GM10847 (cell line): ENCODE results near the gene POLR1C.

Experiments
- POLR2A ChIP-seq: IDR thresholded peaks from 2 replicates; pipeline ENCODE4 v1.6.1; 2011; ENCODE audit not compliant: insufficient read length; ENCODE audit errors: extremely low read depth

Gene POLR1C

DNA sequence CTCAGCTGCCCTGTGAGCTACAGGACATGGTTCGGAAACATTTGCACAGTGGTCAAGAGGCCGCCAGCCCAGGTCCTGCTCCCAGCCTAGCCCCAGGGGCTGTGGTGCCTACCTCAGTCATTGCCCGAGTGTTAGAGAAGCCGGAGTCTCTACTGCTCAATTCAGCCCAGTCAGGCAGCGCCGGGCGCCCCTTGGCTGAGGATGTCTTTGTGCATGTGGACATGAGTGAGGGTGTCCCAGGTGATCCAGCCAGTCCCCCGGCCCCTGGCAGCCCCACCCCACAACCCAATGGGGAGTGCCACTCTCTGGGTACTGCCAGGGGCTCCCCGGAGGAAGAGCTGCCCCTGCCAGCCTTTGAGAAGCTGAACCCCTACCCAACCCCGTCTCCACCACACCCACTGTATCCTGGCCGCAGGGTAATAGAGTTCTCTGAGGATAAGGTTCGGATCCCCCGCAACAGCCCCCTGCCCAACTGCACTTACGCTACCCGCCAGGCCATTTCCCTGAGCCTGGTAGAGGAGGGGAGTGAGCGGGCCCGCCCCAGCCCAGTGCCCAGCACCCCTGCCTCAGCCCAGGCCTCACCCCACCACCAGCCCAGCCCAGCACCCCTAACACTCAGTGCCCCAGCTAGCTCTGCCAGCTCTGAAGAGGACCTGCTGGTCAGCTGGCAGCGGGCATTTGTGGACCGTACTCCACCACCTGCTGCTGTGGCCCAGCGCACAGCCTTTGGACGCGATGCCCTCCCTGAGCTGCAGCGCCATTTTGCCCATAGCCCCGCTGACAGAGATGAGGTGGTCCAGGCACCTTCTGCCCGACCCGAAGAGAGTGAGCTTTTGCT lies 11.9 kb upstream of the POLR1C start:
- TF ChIP-seq POLR2A, result no peak

DNA sequence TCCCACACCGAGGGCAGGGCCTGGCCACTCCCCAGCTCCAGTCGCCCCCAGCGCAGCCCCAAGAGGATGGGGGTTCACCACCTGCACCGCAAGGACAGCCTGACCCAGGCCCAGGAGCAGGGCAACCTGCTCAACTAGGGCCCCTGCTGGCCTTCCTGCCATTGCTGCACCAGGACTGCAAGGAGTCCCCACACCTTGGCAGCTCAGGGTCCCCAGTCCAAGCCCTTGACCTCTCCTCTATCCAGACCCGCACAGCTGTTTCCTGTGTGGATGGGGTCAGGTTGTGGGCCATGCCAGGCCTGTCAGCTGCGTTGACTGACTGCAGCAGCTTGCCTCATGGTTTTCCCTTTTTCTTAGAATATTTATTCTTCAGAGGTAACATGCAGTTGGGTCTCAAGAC lies 11.2 kb upstream of the POLR1C start:
- TF ChIP-seq POLR2A, result no peak

DNA sequence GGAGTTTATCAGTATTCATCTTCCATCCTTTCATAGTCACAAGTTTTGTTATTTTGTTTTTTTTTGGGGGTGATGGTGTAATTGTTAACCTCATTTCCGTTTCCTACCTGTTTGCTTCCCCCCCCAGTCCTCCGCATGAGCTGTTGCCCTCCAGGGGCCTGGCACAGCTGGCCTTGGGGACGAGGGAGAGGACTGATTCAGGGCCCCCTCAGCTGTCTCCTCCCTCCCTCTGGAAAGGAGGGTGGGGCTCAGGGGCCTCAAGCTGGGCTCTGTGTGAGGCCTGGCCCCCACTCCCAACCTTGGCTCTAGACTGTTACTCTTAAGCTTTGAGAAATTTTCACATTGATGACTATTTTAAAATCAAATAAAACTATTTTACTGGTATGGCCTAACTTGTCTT lies 10.7 kb upstream of the POLR1C start:
- no peak for TF ChIP-seq POLR2A

DNA sequence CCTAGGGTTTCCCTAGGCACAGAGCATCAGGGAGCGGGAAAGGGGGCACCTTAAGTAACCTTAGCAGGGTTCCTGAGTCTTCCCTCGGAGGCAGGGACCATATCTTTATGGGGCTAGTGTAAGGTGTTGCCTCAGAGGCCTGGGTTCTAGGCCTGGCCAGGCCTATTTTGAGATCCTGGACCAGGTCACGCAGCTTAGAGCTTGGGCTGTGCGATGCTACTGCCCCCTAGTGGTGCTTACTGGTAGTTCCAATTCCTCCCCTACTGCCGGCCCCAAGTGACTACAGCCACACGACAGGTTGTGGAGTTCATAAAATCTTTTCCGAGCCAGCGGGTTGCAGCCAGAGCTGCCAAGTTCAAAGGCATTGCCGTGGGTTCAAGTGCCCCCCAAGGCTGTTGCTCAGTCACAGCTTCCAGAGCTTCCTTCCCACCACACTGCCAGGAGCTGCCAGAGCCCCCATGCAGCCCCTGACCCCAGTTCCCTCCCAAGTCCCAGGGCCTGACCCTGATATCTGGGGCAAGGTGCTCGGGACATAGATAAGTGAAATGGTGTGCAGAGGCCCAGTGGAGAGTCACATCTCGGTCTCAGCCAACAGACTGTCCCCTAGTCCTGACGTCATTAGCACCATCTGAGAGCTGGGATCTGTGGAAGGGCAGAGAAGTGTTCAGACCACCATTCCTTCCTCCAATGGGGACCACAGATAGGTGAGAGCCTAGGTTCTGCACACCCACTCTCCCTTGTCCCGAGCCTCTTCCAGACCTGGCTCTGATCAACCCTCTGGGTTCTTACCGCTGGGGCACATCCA lies 10.0 kb upstream of the POLR1C start:
- no peak for TF ChIP-seq POLR2A

DNA sequence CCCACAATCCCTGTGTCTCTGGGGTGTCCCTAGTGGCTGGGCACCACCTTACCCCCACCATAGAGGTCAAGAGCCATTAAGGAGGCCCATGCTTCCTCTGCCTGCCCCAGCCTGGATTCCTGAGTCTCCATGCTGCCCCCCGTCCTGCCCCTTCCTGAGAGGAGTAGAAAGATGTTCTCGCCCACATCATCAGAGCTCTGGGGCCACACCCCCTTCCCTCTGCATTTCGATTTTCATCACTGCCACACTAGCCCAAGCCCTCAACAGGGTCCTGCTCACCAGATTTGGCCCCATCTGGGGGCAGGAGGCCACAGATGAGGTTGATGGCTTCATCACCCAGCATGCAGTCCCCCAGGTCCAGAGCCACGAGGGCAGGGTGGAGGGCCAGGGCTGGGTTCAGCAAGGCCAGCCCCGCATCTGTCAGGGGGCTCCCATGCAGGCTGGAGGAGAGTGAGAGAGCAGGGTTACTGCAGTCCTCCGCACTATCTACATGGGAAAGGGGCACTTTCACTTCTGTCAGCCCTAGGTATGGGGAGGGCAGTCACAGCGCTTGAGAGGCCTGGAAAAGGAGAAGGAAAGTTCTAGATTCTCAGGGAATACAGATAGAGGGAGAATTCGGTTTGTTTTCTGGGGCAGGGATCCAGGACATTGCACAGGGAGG lies 8.3 kb upstream of the POLR1C start:
- TF ChIP-seq POLR2A, result no peak

DNA sequence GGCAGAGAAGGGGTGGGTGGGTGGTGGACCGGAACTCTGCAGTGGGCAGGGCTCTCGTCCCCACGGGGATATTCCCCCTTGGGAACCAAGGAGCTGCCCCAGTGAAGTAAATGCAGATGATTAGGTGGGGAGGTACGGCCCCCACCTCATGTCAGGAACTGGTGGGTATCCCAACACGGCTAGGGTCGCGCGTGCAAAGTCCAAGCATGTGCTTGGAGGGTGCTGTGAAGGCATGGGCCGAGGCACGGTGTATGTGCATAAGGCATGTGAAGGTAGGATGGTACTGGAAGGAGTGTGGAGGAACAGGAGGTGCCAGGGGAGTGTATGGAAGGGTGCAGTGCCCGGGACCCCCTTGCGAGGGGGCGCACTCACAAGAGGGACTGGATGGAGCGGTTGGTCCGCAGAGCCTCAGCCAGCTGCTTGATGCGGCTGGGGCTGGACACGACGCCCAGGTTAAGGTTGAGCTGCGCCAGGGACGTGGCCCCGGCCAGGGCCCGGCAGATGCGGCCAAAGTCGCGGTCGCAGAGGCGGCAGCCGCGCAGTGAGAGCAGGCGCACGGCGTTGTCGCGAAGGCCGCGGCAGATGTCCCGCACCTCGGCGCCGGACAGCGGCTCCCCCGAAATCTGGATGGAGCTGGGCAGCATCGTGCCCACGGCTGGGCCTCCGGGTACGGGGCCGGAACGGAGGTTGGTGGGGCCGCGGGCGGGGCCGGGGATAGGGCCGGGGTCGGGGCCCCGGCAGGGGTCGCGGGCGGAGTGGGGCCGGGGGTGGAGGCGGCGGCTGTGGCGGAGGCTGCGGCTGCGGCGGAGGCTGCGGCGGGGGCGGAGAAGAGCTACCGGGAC lies 7.5 kb upstream of the POLR1C start:
- no peak for TF ChIP-seq POLR2A

DNA sequence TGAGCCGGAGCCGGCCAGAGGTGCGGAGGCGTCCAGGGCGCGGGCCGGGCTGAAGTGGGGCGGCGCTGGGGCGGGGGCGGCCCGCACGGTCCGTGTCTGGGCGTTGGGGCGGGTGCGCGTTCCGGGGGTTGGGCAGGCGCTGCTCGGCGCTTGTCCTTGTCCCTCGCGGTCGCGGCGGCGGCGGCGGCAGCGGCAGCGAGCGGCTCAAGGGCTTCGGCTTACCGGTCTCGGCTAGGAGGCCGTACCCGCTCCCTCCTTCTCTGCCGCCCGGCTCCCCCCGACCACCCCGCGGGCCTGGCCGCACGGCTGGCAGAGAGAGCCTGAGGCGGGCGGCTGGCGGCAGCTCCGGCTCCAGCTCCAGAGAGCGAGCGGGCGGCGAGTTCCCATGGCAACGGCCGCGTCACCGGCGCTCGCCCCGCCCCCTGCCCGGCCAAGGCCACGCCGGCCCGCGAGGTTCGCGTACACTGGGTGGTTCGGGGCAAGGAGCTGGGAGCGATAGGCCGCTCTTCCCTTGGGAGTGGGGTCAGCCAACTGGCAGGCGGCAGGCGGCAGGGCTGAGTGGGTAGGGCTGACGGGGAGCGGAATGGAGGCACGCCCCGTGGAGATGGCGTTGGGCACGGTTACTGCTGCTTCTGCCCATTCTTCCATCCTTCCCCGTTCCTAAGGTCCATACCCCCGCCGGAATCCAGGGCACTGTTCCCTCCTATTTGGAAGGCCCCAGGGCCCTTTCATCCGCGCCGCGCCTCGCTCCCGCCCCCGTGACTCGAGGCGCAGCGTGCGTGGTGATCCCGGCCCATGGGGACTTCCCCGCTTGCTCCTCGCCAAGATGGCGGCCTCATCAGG lies 6.7 kb upstream of the POLR1C start, which contains the start of gene LRRC73:
Gene LRRC73 (minus strand): TSS at position 363 of the 843 bp plus-strand sequence. CDS start 561 bp downstream, outside the sequence.
- TF ChIP-seq POLR2A, result no peak

DNA sequence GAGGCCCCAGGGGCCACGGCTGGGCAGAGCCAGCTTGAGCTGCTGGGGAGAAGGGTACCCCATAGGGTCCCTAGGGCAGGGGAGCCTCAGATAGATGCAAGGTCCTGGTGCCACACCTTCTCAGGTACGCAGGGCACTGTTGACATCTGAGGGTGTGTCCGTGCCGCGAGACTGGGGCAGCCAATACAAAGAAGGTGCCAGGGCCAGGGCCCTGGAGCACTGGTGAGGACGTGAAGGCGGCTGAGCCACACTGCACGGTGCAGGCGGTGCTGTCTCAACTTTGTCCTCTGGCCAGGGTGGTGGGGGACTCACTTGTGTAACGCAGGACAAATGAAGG lies 6.1 kb upstream of the POLR1C start:
- TF ChIP-seq POLR2A, result no peak

DNA sequence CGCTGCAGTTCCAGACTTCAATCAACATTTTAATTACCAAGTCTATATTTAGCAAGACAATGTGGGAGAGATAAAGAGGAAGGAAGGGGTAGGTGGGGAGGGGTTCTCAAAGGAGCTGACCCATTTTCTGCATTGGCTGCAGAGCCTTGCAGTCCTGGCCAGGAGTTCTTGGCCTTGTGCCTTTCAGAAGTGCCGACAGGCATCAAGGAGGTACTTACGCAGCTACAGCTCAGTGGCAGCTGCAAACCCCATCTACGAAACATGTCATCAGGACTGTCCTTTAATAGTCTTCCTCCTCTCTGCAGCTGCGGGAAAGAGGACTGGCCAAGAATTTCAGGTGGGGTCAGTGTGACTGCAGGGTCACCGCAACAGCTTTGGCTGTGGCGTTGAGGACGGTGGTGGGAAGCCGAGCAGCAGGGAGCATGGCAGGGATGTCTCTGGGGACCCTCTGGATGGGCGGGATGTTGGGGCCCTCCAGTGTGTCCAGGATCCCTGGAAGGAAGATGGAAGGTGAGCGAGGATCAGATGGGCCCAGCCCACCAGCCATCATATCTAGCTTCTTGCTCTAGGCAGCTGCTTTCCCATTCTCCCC lies 5.0 kb upstream of the POLR1C start:
- TF ChIP-seq POLR2A, result no peak

DNA sequence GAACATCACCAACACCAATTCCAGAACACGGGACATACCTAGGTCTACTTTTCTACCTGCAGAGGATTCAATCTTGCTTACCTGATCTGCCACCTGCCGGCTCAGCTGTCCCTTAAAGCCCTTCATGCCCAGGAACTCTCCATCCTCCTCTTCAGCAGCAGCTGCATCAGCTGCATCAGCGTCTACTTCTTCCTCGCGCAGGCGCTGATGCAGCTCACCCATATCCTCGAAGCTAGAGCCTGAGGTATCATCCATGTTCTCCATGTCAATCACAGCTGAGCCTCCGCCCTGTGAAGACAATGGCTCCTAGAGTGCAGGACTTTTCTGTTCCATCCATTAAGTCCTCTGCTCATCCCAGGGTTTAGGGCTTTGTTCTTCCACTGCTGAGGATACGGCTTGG lies 1.1 kb upstream of the POLR1C start:
- TF ChIP-seq POLR2A, result no peak

DNA sequence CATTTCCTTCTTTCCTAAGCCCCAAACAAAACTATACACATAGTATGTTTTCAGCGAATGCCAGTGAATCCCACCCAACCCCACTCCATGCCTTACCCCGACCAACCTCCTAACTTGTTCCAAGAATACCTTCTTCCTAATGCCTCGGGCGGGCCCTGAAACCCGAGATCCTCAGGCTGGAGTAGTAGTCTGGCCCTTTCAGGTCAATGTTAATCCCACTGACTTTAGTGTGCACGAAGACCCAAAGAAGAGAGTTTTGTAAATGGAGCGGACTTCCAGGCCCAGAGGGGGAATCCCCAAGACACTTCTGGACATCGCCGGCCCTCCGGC lies 557 bp upstream of the POLR1C start:
- no peak for TF ChIP-seq POLR2A

DNA sequence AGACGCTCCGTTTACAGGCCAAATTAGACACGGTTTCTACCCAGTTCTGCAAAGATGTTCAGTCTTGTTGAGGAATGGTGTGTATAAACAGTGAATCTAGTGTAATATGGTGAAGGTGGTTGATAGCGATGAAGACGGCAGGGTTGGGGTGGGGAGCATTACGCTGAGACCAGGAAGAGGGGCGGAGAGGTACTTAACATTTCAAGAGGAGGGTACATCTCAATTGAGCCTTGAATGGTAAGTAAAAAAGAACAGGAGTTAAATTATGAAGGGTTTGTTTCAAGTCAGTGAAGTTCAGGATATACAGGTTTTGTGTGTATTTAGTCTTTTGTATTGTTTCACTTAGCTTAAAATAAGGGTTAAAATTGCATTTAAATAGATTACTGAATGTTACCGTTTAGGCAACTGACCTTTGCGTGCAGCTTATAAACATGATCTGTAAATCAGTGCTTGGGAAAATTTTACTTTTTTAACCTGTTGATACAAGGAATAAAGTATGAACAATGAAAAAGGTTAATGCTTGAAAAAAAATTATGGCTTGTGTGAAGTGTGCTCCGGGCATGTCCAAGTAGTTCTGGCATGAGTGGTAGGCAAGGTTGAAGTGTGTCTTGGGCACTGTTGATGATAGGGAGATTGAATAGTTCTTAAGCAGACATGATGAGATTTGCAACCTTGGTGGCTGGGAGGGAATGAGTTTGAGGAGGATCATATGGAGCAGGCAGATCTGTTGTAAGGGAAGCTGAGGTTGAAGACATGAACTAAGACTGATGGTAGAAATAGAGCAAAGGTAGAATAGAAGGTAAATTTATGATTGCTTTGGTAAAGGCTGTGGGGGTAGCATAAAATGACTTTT lies 842 bp downstream of the POLR1C start:
- no peak for TF ChIP-seq POLR2A

DNA sequence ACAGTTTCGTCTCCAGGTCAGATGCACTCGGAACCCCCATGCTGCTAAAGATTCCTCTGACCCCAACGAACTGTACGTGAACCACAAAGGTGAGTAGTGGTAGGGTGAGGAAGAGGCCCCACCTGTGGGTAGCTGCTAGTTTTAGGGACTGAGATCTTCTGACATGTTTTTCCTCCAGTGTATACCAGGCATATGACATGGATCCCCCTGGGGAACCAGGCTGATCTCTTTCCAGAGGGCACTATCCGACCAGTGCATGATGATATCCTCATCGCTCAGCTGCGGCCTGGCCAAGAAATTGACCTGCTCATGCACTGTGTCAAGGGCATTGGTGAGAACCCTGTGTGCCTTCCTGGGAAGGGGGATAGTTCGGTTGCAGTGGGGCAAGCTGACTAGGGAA lies 3.2 kb downstream of the POLR1C start:
- no peak for TF ChIP-seq POLR2A
